Ovary (tissue), 9 donors: Measurements from ENCODE around the gene SBNO2. TPM values are rescaled to one million over a fixed set of nuclear protein-coding genes. Genes with fewer than 3 reads are reported as not detected.

ENCODE experiments used
- DNase-seq, 5 donors: peaks; one replicate each; pipeline ENCODE4 v3.0.0-alpha.2; 2019 to 2020
- H3K27ac ChIP-seq, 2 donors: fragments of 200-600 bp; one replicate each; pipeline versions ENCODE4 v1.5.1 to v1.8.0; 2019 to 2022
- H3K27me3 ChIP-seq: fragments of 200-600 bp; one replicate; pipeline ENCODE4 v1.8.0; 2022
- H3K36me3 ChIP-seq: fragments of 200-600 bp; sonication (generic); one replicate; pipeline ENCODE4 v1.5.1; 2019
- H3K4me1 ChIP-seq: one replicate; pipeline ENCODE4 v1.8.1; 2013; ENCODE audit warnings: mild to moderate bottlenecking, moderate library complexity; ENCODE audit not compliant: insufficient read depth
- H3K4me3 ChIP-seq: fragments of 200-600 bp; sonication (generic); one replicate; pipeline ENCODE4 v1.5.1; 2017
- H3K9me3 ChIP-seq, 2 donors: fragments of 200-600 bp in 1 of 2; sonication (generic) in 1 of 2; one replicate each; pipeline versions ENCODE4 v1.5.1 to v1.8.1; 2013 to 2019; ENCODE audit warnings: mild to moderate bottlenecking in 1 of 2, moderate library complexity in 1 of 2
- EP300 ChIP-seq: sonication (generic); formaldehyde crosslinking; IDR thresholded peaks from one replicate; pipeline ENCODE4 v1.6.1; 2017; ENCODE audit warnings: antibody characterized with exemption
- POLR2A ChIP-seq: fragments of 450-650 bp; IDR thresholded peaks from one replicate; pipeline ENCODE4 v1.6.1; 2017; ENCODE audit warnings: antibody characterized with exemption, mild to moderate bottlenecking, moderate library complexity
- WGBS, 3 donors: extraction: QIAGEN DNeasy Blood & Tissue Kit in 1 of 3; methylation state at CpG; one replicate each; pipeline versions ENCODE4 v1.1.5 to v1.1.7; 2013 to 2017; 5-methylcytosine and 5-hydroxymethylcytosine counted together
- intact Hi-C, 4 donors: fragments of 100-400 bp; cut with DNase I; formaldehyde crosslinking; loops; one replicate each; pipeline versions ENCODE4 v1.11.0 to v1.15.1; 2022 to 2023
- polyA plus RNA-seq, 2 donors: library from polyadenylated mRNA; stranded (reverse); fragments of 200-250 nt in 1 of 2; fragments of 350-450 nt in 1 of 2; fragmentation: Illumina TruSeq in 1 of 2; extraction: RNeasy Lipid Tissue Mini Kit (QIAGEN cat#74804) in 1 of 2; gene quantifications; one replicate each; pipeline ENCODE4 v1.2.3, GENCODE V29; 2013 to 2014
- total RNA-seq, 7 donors: library from RNA; depleted of rRNA in 2 of 7; stranded (reverse); fragments of >200 nt in 2 of 7; fragmentation: NEBNext Ultra II Directional in 3 of 7; extraction: Animal tissue kit (Norgen Biotek cat#: 25700) in 3 of 7; gene quantifications; one replicate each; pipeline versions ENCODE4 v1.1.0 to v1.2.4, GENCODE V29; 2016 to 2023
- TF ChIP-seq, protein P1 (sequence below), 3 donors: fragments of 450-650 bp in 2 of 3; fragments of 200-600 bp in 1 of 3; IDR thresholded peaks; one replicate each; pipeline versions ENCODE4 v1.5.1 to v1.8.0; 2016 to 2022; ENCODE audit warnings: antibody characterized with exemption in 3 of 3, mild to moderate bottlenecking in 1 of 3
- donor health status: DM: no; HTN: no; CAD: no; lungs with moderate emphysema.
- donor health status: DM: no; HTN: no; CAD: no.
- donor health status: Bipolar disorder and iron deficiency.
- donor health status: DM: yes; HTN: yes; CAD: no.
- donor health status: DM: no; HTN: no; CAD: no.
- donor health status: DM: yes; HTN: yes; CAD: no.

Gene SBNO2
- total and polyA plus RNA-seq, 9 donors = 6.1 to 92.6 (median 60.9) TPM

DNA sequence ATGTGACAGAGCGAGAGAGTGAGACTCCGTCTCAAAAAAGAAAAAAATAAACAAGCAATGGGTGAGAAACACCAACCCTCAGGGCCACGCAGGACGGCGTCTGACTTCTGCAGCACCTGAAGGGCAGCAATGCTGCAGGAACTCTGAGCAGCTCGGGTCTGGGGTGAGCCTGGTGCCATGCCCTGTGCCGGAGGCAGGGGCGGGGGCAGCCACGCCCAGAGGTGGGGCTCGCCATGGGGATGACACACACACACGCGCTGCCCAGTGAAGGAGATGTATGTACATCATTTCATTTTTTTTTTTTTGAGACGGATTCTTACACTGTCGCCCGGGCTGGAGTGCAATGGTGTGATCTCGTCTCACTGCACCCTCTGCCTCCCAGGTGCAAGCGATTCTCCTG, 46.0 kb downstream of the SBNO2 start:
- Histone ChIP-seq H3K27me3 (no peaks in the 10 kb centered on the region), H3K4me3 (no peak overlapping the region), H3K9me3 (no peaks in the 10 kb centered on the region), H3K36me3 (no peaks in the 10 kb centered on the region), H3K4me1 (peaks cover 13% of the 10 kb centered on the region), H3K27ac (no peak overlapping the region)
- WGBS, 3 donors = 96% methylated on average over 17 of the region's 17 CpGs
- intact Hi-C loops = no loop called here
- DNase-seq = no peak
- TF ChIP-seq EP300 (no peak), POLR2A (no peak)
- TF ChIP-seq, protein P1, sequence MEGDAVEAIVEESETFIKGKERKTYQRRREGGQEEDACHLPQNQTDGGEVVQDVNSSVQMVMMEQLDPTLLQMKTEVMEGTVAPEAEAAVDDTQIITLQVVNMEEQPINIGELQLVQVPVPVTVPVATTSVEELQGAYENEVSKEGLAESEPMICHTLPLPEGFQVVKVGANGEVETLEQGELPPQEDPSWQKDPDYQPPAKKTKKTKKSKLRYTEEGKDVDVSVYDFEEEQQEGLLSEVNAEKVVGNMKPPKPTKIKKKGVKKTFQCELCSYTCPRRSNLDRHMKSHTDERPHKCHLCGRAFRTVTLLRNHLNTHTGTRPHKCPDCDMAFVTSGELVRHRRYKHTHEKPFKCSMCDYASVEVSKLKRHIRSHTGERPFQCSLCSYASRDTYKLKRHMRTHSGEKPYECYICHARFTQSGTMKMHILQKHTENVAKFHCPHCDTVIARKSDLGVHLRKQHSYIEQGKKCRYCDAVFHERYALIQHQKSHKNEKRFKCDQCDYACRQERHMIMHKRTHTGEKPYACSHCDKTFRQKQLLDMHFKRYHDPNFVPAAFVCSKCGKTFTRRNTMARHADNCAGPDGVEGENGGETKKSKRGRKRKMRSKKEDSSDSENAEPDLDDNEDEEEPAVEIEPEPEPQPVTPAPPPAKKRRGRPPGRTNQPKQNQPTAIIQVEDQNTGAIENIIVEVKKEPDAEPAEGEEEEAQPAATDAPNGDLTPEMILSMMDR (IDR thresholded peaks at IDR 0.05) = no peak

DNA sequence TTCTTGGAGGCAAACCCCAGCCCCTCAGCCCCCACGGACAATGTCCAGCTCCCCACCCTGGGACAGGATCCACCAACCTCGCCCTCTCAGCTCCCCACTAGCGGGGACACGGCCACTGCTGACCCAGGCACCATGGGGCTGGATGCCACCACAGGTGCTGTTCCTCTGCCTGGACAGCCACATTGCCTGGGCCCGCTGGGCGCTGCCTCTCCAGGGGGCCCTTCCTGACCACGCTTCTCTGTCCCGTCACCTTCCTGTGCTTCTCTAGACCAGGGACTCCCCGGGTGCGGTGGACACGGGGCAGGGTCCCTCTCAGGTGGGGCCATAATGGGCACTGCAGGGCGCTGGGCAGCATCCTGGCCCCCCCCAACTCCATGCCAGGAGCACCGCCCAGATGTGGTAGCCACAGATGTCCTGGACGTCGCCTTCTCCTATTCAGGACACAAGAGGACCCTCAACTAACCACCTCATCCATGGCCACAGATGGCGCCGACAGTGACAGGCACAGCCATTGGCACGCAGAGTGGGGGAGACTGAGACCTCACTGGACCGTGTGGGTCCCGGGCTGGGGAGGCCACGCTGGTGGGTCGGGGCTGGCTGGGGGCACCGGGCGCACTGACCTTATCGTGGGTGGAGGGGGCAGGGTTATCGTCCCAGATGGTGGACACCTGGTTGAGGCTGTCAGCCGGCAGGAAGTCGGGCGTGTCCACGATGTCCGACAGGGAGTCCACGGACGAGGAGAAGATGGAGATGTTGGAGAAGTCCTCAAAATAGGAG, 46.9 kb downstream of the SBNO2 start:
- no peak for DNase-seq
- Histone ChIP-seq H3K4me3 (no peak overlapping the region), H3K4me1 (peaks cover 4% of the 10 kb centered on the region), H3K27me3 (no peaks in the 10 kb centered on the region), H3K27ac (no peak overlapping the region), H3K36me3 (no peaks in the 10 kb centered on the region), H3K9me3 (no peaks in the 10 kb centered on the region)
- intact Hi-C loops = no loop called here
- TF ChIP-seq POLR2A (no peak), EP300 (no peak)
- TF ChIP-seq, protein P1 (IDR thresholded peaks at IDR 0.05) = no peak
- WGBS, 3 donors = 83 to 87% (median 83%) methylated on average over 33 of the region's 33 CpGs

GRCh38 chr19:1125601-1126467, 48.2 kb downstream of the SBNO2 start:
- intact Hi-C loops = no loop called here
- no peak for DNase-seq
- 81 to 89% (median 88%) methylated on average over 33 of the region's 33 CpGs for WGBS, 3 donors
- Histone ChIP-seq H3K9me3 (no peaks in the 10 kb centered on the region), H3K4me3 (no peak overlapping the region), H3K27me3 (no peaks in the 10 kb centered on the region), H3K36me3 (no peaks in the 10 kb centered on the region), H3K4me1 (no peaks in the 10 kb centered on the region), H3K27ac (no peak overlapping the region)
- TF ChIP-seq EP300 (no peak), POLR2A (no peak)
- TF ChIP-seq, protein P1 (IDR thresholded peaks at IDR 0.05) = no peak

DNA sequence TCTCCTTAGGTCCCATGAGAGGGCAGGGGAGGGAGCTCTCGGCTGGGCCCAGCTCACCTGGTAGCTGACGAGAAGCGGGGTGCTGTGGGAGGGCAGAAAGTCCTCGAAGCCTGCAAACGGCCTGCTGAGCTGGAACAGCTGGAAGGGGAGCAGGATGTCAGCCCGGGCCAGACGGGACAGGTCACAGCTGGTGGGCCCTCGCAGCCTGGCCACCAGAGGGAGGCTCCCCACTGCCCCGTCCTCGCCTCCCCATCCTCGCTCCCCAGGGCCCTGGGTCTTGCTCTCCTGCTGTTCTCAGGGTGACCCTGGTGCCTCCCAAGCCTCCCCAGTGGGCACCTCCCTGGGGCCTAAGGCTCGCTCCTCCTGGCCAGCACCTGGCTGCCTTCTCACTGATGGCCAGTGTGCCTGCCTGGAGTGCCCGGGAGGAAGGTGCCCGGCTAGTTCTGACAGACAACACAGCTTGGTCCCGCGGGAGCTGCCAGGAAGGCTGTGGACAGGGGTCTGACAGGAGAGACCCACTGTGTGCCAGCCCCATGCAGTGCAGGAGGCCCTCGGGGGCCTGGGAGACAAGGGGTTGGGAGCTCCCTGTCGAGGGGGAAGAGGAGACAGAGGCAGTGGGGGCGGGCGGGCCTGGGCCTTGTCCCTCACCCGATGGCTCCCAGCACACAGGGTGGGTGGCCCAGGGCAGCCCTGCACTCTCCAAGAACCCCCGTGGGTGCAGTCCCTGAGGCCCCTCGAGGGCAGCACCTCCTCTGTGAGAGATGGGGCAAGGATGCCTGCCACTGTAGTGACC, 50.0 kb downstream of the SBNO2 start:
- no peak for TF ChIP-seq POLR2A
- no peak for TF ChIP-seq EP300
- TF ChIP-seq, protein P1 (IDR thresholded peaks at IDR 0.05) = no peak
- Histone ChIP-seq H3K27ac (no peak overlapping the region), H3K4me1 (no peaks in the 10 kb centered on the region), H3K36me3 (no peaks in the 10 kb centered on the region), H3K27me3 (no peaks in the 10 kb centered on the region), H3K9me3 (no peaks in the 10 kb centered on the region), H3K4me3 (no peak overlapping the region)
- intact Hi-C loops = loop anchor here in 1 of 4 donors (5.0 kb wide), 1 partner anchor 63 kb away; no protein-coding TSS in a partner anchor
- no peak for DNase-seq
- 72 to 77% (median 73%) methylated on average over 23 of the region's 23 CpGs for WGBS, 3 donors
